ES-I3 (cell line): ENCODE results near the gene CCNL1.
"Not testable (repeated sequence)": the region's sequence is repeated elsewhere in the genome, so short reads cannot be mapped to it uniquely, and the experiment has no call there.

Experiments
- H3K36me3 ChIP-seq: 2 replicates; pipeline ENCODE4 v1.6.1; 2013; ENCODE audit warnings: mild to moderate bottlenecking, low read length, control low read depth, moderate library complexity; ENCODE audit not compliant: insufficient read depth
- H3K4me1 ChIP-seq: 2 replicates; pipeline ENCODE4 v1.6.1; 2013; ENCODE audit warnings: mild to moderate bottlenecking, control low read depth, low read length; ENCODE audit not compliant: insufficient read depth
- H3K9ac ChIP-seq: 2 replicates; pipeline ENCODE4 v1.6.1; 2013; ENCODE audit warnings: low read depth, mild to moderate bottlenecking, low read length, moderate library complexity
- H3K9me3 ChIP-seq: 2 replicates; pipeline ENCODE4 v1.6.1; 2013; ENCODE audit warnings: mild to moderate bottlenecking, low read length, moderate library complexity; ENCODE audit not compliant: control insufficient read depth, insufficient read depth

Gene CCNL1

GRCh38 chr3:157103860-157104259 lies 56.1 kb downstream of the CCNL1 start:
- Histone ChIP-seq H3K9ac (no peak overlapping the region), H3K4me1 (peaks cover 11% of the 10 kb centered on the region)

DNA sequence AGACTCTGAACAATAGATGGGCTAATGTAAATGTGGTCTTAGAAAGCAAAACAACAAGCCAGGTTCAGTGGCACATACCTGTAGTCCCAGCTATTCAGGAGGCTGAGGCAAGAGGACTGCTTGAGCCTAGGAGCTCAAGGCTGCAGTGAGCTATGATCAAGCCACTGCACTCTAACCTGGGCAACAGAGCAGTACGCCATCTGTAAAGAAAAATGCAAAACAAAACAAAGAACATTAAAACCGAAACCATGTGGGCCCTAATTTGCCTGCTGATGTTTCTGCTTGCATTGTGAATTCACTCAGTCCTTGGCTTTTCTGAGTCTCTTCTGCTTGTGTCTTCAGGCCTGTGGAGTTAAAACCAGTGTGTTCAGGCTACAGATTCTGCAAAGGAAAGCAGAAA lies 56.7 kb downstream of the CCNL1 start:
- H3K9ac ChIP-seq = no peak overlapping the region
- H3K36me3 ChIP-seq = no peaks in the 10 kb centered on the region
- no peaks in the 10 kb centered on the region for H3K9me3 ChIP-seq
- peaks cover 11% of the 10 kb centered on the region for H3K4me1 ChIP-seq

More at GRCh38 chr3:157103860-157104259, 56.1 kb downstream of the CCNL1 start:
- no peaks in the 10 kb centered on the region for H3K36me3 ChIP-seq
- H3K9me3 ChIP-seq = no peaks in the 10 kb centered on the region

GRCh38 chr3:157102595-157102994 lies 57.4 kb downstream of the CCNL1 start:
- H3K9ac ChIP-seq, H3K36me3 ChIP-seq, H3K4me1 ChIP-seq, H3K9me3 ChIP-seq: not testable (repeated sequence)

GRCh38 chr3:157102098-157102497 lies 57.8 kb downstream of the CCNL1 start:
- Histone ChIP-seq H3K36me3 (no peaks in the 10 kb centered on the region), H3K4me1 (peaks cover 7% of the 10 kb centered on the region), H3K9ac (no peak overlapping the region), H3K9me3 (no peaks in the 10 kb centered on the region)

DNA sequence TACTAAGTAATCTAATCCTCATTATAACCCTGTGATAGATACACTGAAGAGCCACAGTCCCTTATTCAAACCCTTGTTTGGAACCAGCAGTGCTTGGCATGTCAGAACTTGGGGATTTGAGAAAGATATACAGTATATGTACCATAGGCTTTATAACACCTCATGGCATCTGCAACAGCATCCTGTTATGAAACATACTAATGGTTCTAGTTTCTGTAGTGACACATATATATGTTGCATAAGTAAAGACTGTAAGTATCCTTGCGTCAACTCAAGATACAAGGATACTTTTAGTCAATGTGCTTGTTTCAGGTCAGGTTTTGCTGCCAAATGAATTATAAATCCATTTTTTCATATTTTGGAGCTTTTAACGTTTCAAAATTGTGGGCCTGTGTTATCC lies 58.5 kb downstream of the CCNL1 start:
- Histone ChIP-seq H3K36me3 (no peaks in the 10 kb centered on the region), H3K9ac (no peak overlapping the region), H3K4me1 (peaks cover 7% of the 10 kb centered on the region), H3K9me3 (no peaks in the 10 kb centered on the region)

GRCh38 chr3:157100608-157101396 lies 59.1 kb downstream of the CCNL1 start:
- H3K9ac ChIP-seq = no peak overlapping the region
- no peaks in the 10 kb centered on the region for H3K9me3 ChIP-seq
- peaks cover 7% of the 10 kb centered on the region for H3K4me1 ChIP-seq
- no peaks in the 10 kb centered on the region for H3K36me3 ChIP-seq

- H3K36me3 ChIP-seq = no peaks in the 10 kb centered on the region
- no peak overlapping the region for H3K9ac ChIP-seq
- H3K4me1 ChIP-seq = peaks cover 6% of the 10 kb centered on the region
- H3K9me3 ChIP-seq = no peaks in the 10 kb centered on the region
Observed at GRCh38 chr3:157100096-157100477, 59.9 kb downstream of the CCNL1 start.

DNA sequence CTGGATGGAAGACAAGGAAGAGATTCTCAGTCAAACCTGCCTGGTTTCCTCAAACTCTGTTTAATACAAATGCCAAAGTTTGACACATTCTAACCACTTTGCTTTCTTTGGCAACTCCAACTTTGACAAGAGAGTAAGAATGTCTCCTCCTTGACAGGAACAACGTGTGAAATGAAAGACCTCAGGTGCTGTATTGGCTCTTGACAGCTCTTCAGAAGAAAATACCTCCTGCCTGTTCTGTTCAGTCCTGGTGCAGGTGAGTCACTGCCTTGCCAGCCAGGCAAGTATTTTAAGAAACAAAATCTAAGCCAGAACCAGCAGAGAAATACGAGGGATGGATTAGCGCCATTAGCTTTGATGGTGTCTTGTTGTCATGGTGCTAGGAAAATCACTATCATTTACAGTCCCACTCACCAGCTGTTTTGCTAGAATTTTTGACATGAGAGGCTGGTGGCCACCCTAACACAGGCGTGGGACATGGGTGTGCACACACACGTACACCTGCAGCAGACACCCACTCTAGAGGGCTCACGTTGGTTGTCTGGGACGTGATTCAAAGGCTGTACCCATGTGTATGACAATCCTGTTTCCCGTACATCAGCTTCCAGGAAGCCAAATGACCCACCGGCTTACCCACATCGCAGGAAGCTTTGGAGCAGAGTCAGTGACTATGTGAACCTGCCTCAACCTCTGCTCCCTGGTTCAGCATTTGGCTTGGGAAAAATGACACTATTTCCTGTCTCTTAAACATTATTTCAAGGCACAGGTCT lies 60.4 kb downstream of the CCNL1 start:
- H3K9me3 ChIP-seq = no peaks in the 10 kb centered on the region
- no peak overlapping the region for H3K9ac ChIP-seq
- 0 out of 2 replicates have a peak, but pooled peaks cover under 1% of the 10 kb centered on the region for H3K4me1 ChIP-seq
- H3K36me3 ChIP-seq = no peaks in the 10 kb centered on the region

DNA sequence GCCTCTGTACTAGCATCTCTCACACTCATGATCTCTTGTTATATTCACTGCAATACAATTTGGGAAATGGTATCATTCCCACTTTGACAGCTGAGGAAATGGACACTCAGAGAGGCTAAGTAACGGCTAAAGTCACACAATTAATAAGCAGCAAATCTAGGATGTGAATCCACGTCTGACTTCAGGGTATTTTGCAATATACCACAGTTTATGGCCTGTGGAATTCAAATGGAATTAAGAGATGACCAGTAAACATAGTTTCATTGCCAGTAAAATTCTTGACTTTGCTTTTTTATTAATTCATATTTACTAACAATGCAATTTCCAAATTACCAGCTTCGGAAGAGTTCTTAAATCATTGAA lies 61.1 kb downstream of the CCNL1 start:
- Histone ChIP-seq H3K9ac (no peak overlapping the region), H3K36me3 (no peaks in the 10 kb centered on the region), H3K9me3 (no peaks in the 10 kb centered on the region), H3K4me1 (no peaks in the 10 kb centered on the region)

GRCh38 chr3:157098121-157098822 lies 61.7 kb downstream of the CCNL1 start:
- Histone ChIP-seq H3K4me1 (no peaks in the 10 kb centered on the region), H3K9ac (no peak overlapping the region), H3K36me3 (no peaks in the 10 kb centered on the region), H3K9me3 (no peaks in the 10 kb centered on the region)
